Myocyte (in vitro differentiated cells): ENCODE measurements around the gene NDUFA7. TPM values are rescaled to one million over a fixed set of nuclear protein-coding genes. Genes with fewer than 3 reads are reported as not detected.
"Not testable (repeated sequence)": the region's sequence is repeated elsewhere in the genome, so short reads cannot be mapped to it uniquely, and the experiment has no call there.

Source experiments
- DNase-seq: peaks from one replicate; pipeline ENCODE4 v3.0.0-alpha.2; 2012; ENCODE audit warnings: low read depth
- total RNA-seq: library from RNA; depleted of rRNA; stranded (reverse); fragments of >200 nt; gene quantifications from 2 replicates; pipeline ENCODE4 v1.2.3, GENCODE V29; 2014

The NDUFA7 gene
- total RNA-seq, 1 donor from 2014 or later, result 42.5 TPM

DNA sequence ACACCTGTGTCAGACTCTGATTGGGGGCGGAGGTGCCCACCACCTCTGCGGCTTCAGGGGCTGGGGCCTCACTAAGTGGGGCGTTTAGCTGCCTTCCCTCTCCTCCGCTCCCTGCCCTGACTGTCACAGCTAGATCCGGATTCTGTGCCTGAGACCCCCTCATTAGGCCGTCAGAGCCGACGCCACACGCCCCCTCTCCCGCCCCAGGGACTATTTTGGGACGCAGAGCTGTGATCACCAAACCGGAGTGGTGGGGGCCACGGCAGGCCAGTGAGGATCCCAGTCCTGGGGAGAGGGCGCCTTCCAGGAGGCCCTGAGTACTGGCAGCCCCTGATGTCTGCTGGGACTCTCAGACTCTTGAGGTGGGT lies 21.1 kb upstream of the NDUFA7 start:
- DNase-seq, result no peak

DNA sequence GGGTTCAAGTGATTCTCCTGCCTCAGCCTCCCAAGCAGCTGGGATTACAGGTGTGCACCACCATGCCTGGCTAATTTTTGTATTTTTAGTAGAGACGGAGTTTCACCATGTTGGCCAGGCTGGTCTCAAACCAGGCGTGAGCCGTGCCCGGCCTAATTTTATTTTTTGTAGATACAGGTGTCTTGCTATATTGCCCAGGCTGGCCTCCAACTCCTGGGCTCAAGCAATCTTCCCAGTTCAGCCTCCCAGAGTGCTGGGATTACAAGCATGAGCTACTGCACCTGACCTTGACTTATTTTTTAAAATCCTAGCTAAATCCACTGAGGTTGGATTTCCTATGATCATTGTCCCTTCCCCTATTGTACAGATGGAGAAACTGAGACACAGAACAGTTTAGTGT lies 20.3 kb upstream of the NDUFA7 start:
- not testable (repeated sequence) for DNase-seq

DNA sequence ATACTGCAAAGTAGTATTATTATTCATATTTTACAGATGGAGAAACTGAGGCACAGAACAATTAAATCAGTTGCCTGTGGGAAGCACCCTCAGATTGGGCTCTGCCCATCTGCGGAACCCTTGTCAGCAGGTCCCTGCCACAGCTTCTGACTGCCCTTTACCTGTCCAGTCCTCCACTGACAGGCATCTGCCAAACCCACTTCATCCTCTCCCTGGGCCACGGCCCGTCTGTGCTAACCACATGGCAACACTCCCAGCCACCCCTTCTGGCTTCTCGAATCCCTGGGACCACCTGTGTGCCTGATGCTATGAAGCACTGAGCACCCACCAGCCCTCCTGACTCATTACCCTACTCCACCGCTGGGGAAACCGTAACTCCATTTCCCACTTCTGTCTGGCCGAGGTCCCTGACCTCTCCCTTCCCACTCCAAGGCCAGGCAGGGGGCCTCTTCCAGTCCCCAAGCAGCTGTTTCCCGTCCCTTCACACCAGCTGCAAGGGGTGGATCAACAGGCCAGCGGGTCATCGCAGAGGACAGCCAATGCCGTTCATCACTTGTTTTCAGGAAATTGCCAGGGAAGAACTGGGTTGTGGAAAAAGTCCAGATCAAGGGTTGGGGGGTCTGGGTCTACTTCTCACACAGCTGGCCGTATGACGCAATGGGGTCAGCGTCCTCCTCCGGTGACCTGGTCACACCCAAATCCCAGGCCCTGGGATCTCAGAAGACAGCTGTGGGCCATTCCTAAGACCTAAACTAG lies 19.3 kb upstream of the NDUFA7 start:
- DNase-seq, result peak; percentile 43

DNA sequence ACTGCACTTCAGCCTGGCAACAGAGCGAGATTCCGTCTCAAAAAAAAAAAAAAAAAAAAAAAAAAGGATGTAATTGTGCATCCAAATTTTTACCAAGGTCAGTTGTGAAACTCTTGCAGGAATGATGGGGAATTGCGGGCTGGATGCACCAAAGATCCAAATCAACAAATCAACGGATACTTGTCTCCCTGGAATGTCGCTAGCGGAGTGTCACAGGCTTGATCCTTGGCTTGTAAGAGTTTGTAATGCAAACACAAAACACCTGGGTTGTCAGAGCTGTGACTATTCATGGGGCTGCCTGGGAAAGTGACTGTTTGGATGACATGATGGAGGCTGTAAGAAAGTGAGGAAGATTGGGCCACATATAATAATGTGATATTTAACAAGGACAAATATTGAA lies 17.7 kb upstream of the NDUFA7 start:
- no peak for DNase-seq

DNA sequence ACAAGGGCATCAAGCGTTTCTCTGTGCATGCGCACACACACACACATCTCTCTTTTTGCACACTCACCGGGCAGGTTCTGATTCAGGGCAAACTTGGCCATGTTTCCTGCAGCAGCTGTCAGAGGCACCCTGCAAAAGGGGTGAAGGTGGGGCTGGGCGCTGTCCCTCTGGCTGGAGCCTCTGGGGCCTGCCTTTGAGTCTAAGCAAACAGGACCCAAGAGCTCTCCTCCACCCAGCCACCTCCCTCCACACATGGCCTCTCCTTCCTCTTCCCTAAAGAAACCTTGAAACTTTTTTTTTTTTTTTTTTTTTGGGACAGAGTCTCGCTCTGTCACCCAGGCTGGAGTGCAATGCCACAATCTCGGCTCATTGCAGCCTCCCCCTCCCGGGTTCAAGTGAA lies 16.6 kb upstream of the NDUFA7 start:
- DNase-seq, result no peak

GRCh38 chr19:8336660-8337059 lies 15.5 kb upstream of the NDUFA7 start:
- DNase-seq, result no peak

DNA sequence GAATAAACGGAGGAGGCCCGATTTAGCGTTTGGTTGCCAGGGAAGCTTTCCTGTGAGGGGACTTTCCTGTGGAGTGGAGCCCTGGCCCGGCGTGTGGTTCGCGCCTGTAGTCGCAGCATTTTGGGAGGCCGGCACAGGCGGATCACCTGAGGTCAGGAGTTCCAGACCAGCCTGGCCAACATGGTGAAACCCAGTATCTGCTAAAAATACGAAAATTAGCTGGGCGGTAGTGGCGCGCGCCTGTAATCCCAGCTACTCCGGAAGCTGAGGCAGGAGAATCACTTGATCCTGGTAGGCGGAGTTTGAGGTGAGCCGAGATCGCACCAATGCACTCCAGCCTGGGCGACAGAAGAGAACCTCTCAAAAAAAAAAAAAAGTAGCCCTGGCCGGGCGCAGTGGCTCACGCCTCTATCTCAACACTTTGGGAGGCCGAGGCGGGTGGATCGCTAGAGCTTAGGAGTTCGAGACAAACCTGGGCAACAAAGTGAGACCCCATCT lies 14.9 kb upstream of the NDUFA7 start:
- DNase-seq, result no peak

GRCh38 chr19:8335343-8336071 lies 14.3 kb upstream of the NDUFA7 start:
- no peak for DNase-seq

DNA sequence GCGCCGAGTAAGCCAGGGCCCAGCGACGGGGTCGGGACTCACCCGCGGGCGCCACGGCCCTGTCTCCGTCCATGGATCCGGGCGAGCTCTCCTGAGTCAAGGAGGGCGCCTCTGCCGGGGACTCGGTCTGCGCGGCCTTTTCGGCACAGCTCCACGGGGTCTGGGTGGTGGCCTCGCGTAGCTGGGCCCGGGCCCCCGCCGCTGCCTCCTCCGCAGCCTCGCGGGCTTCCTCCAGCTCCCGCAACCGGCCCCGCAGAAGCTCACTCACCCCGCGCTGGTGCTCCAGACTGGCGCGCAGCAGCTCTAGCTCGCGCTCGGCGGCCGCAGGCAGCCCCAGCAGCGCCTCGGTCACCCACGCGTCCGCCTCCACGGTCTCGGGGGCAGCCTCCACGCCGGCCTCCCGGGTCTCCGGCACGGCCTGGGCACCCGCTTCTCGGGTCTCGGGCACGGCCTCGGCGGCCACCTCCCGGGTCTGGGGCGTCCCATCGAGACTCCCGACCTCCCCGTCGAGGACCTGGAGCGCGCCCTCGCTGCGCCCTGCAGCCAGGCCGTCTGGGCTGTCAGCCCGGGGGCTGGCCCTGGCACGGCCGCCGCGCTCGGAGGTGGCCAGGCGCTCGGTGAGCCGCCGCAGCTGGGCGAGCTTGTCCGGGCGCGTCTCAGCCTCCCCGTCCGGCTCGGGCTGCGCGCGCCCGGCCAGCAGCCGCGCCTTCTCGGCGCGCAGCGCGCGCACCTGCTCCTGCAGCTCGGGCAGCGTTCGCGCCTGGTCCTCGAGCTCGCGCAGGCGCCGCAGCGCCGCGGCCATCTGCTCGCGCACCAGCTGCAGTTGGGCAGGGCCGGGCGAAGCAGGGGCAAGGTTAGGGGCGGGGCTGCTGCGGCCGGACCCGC lies 13.5 kb upstream of the NDUFA7 start:
- DNase-seq, result peak; percentile 80

DNA sequence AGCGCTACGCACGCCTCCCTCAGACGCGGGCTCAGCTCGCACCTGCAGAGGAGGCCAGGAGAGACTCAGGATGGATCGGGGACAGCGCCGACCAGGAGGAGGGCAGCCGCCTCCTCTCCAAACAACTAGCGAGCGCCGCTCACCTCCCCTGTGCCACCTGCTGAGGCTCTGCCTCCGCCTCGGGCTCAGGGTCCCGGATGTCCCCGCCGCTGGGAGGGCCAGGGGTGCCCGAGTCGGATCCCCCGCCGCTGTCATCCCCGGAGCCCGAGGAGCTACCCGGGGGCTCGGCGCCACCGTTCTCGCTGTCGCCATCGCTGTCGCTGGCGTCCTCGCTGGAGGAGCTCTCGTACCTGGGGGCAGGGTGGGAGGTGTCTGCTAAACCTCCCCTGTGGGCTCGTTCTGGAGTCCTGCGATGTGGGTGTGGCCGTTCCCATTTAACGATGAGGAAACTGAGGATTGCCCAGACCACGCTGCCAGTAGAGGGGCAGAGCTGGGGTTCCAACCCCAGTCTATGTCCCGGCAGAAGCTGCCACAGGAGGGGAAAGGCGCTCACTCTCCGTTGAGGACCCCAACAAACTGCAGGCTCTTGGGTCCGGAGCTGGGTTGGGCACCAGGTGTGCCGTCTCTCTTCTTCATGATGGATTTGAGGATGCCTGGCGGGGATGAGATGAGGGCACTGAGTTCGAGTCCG lies 12.7 kb upstream of the NDUFA7 start:
- DNase-seq, result no peak

DNA sequence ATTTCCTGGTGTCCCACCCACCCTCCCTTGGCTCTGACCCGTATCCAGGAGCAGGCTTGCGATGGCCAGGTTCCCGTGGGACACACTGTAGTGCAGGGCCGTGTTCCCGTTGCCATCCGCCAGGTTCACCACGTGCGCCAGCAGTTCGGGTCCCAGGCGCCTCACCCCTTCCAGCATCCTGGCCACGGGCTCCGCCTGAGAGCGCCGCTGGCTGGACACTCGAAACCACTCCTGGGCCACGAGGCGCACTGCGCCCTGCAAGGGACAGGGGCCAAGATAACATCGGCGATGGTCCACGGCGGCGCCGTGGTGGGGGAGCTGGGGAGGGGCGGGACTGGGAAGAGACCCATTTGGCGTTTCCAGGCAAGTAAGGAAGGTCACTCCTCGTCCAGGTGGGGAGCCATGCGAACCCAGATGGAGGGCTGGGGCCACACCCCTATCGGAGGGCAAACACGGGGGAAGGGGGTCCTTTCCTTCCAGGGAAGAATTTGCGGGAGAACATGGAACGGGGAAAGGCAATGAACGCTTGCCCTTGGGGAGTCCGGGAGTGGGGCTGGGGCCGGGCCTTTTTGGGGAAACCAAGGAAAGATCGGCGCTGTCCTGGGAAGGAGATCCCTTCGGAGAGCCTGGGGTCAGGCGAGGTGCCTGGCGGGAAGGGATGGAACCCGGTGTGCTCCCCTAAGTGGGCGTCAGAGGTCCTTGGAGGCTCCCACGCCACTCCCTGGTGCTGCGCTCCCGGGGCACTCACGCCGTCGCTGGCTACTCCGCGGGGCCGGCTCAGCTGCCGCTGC lies 12.0 kb upstream of the NDUFA7 start:
- no peak for DNase-seq

GRCh38 chr19:8331263-8331845 lies 10.2 kb upstream of the NDUFA7 start:
- no peak for DNase-seq

DNA sequence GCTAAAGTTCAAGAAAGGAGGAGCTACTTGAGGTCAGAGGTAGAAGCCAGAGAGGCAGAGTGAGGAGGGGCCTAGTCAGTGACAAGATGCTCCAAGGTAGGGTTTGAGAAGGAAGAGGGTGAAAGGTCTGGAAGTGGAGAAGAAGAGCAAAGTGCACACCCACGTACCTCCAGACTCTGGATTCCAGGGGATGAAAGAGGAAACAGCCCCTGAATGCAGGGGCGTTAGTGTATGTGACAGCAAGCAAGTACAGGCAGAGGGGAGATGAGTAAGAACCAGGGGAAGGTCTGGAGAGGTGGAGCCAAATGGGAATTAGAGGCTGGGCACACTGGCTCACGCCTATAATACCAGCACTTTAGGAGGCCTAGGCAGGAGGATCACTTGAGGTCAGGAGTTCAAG lies 8.8 kb upstream of the NDUFA7 start:
- DNase-seq, result no peak

DNA sequence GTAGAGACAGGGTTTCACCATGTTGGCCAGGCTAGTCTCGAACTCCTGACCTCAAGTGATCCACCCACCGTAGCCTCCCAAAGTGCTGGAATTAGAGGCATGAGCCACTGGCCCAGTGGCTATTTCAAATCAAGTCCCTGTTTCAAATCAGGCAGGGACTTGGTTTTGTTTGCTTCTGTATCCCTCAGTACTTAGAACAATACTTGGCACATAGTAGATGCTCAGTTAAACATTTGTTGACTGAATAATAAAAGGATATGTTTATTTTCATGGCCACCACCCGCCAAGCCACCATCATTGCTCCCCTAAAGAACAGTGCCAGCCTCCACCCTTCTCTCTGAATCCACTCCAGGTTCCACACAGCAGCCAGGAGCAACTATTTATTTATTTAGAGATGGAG lies 4.3 kb upstream of the NDUFA7 start:
- DNase-seq, result no peak

GRCh38 chr19:8324186-8325050 lies 3.2 kb upstream of the NDUFA7 start:
- DNase-seq, result no peak

DNA sequence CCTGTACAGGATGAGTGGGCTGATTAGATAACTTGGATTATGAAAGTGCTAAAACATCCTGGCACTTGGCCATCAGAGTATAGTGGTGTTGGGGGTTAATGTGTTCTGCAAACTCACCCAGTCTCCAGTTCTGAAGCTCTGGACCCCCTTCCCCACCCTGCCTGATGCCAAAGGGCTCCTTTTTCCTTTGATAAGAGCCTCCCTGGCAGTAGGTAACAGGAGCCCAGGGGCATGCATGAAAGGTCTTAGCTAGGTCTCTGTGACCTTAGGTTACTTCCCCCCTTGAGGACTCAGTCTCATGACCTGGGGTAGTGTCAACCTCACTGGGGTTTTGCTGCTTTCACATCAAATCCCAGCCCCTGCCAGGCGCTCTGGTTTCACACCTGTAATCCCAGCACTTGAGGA lies 2.6 kb upstream of the NDUFA7 start:
- no peak for DNase-seq

DNA sequence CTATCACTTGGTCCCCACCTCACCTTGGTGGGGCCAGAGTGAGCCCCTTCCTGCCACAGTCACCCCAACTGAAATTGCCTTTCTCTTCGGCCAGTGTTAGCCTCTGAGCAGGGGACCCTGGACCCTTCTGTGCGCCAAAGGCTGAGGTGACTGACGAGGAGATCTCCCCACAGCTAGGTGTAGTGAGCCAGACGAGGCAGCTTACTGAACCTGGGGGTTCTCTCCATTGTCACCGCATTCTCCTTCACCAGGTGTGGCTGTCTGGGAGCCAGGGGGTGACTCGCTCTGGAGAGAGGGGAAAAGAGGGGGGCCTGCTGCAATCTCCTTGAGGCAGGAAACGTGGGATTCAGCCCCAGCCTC lies 1.4 kb upstream of the NDUFA7 start:
- no peak for DNase-seq

DNA sequence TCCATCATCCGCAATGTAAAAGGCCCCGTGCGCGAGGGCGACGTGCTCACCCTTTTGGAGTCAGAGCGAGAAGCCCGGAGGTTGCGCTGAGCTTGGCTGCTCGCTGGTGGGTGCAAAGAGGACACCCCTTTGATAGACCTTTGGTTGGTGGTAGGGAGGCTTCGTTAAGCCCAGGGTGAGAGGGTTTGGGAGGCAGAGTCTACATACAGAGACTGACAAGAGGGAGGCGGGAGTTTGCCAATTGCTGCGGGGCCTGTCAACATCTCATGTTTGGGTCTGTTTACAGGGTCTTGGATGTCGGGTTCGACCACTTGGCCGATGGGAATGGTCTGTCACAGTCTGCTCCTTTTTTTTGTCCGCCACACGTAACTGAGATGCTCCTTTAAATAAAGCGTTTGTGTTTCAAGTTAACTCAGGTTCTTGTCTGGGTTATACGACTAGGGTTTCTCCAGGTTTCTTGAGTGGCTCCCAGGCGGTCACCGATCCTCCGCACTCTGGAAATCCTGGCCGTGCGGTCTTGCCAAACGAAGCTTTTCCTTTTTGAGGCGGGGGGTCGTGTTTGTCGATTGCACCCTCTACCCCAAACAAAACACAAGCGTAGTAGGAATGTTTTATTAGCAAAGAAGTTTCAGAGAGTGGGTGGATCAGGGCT lies 937 bp upstream of the NDUFA7 start:
- DNase-seq, result no peak
